GM12872 (cell line): ENCODE results near the gene BBS10.

Experiments
- TF ChIP-seq, protein P1 (sequence below): IDR thresholded peaks from 3 replicates; pipeline ENCODE4 v1.5.1; 2011; ENCODE audit warnings: low read depth, mild to moderate bottlenecking, low read length, moderate library complexity; ENCODE audit not compliant: insufficient read depth

BBS10 gene

GRCh38 chr12:76375470-76375869 is 27.3 kb upstream of the BBS10 start:
- TF ChIP-seq, protein P1, sequence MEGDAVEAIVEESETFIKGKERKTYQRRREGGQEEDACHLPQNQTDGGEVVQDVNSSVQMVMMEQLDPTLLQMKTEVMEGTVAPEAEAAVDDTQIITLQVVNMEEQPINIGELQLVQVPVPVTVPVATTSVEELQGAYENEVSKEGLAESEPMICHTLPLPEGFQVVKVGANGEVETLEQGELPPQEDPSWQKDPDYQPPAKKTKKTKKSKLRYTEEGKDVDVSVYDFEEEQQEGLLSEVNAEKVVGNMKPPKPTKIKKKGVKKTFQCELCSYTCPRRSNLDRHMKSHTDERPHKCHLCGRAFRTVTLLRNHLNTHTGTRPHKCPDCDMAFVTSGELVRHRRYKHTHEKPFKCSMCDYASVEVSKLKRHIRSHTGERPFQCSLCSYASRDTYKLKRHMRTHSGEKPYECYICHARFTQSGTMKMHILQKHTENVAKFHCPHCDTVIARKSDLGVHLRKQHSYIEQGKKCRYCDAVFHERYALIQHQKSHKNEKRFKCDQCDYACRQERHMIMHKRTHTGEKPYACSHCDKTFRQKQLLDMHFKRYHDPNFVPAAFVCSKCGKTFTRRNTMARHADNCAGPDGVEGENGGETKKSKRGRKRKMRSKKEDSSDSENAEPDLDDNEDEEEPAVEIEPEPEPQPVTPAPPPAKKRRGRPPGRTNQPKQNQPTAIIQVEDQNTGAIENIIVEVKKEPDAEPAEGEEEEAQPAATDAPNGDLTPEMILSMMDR: no peak

DNA sequence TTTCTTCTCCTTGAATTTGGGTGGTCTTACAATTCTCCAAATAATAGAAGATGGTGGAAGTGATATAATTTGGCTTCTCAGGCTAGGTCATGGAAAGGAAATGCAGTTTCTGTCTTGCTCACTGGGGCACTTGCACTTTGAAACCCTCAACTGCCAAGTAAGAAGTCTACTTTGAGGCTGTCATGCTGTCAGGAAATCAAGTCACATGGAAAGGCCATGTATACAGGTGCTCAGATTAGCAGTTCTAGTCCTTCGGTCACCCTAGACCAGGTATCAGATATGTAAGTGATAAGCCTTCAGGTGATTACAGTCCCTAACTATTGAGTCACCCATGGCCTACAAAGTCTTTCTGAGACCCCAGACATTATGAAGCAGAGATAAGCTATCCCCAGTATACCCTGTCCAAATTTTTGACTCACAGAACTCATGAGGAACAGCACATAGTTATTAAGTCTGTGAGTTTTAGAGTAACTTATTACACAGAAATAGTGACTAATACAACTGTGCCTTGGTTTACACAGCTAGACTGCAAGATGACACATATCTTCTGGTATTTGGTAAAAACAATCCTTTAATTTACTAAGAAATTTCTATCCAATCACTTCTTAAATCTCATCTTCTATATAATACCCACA is 26.3 kb upstream of the BBS10 start:
- TF ChIP-seq, protein P1: no peak

- TF ChIP-seq, protein P1: no peak
Measured at GRCh38 chr12:76368230-76368629, 20.0 kb upstream of the BBS10 start.

DNA sequence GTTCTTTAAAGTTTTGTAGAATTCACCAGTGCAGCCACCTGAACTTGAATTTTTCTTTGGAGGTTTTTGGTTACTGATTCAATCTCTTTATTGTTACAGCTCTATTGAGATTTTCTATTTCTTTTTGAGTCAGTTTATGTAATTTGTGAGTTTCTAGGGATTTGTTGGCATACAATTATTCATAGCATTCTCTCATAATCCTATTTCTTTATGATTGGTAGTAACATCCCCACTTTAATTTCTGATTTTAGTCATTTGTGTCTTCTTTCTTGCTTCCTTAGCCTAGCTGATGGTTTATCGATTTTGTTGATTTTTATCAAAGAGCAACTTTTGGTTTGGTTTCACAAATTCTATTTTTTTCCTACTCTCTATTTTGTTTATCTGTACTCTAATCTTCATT is 17.9 kb upstream of the BBS10 start:
- TF ChIP-seq, protein P1: no peak

DNA sequence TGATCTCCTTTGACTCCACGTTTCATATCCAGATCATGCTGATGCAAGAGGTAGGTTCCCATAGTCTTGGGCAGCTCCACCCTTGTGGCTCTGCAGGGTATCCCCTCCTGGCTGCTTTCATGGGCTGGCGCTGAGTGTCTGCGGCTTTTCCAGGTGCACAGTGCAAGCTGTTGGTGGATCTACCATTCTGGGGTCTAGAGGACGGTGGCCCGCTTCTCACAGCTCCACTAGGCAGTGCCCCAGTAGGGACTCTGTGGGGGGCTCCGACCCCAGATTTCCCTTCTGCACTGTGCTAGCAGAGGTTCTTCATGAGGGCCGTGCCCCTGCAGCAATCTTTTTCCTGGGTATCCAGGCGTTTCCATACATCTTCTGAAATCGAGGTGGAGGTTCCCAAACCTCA is 12.1 kb upstream of the BBS10 start:
- TF ChIP-seq, protein P1: no peak

GRCh38 chr12:76356071-76356470 is 7.9 kb upstream of the BBS10 start:
- TF ChIP-seq, protein P1: no peak

DNA sequence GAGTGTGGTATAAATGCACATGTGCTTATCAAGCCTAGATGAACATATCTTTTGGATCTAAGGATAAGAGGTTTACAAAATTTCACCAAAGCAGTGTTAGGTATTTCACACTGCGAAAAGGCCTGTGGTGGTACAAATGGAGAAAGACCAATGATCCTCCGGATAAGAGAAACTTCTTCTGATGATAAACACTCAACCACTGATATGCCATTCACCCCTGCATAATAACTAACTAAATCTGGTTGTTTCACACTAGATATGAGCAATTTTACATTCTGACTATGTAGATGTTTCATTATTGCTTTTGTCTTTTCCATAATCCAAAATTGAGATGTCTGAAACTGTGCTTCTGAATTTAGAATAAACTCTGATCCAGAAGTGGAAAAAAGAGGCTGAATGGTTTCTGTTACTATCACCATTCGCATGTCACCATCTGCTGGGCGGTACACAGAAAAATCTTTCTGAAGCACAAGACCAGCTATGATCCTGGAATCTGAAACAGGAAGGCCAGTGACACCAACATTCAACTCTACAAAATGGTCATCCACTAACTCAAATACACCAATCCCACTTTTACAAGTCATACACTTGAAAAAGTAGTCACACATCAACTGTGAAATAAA is 1.3 kb downstream of the BBS10 start:
- TF ChIP-seq, protein P1: peak; percentile 20; the same call in 1 of the 3 replicates
